Measurements from ENCODE around the gene CNPY3.
"Not testable (repeated sequence)": the region's sequence is repeated elsewhere in the genome, so short reads cannot be mapped to it uniquely, and the experiment has no call there.

CNPY3 gene

DNA sequence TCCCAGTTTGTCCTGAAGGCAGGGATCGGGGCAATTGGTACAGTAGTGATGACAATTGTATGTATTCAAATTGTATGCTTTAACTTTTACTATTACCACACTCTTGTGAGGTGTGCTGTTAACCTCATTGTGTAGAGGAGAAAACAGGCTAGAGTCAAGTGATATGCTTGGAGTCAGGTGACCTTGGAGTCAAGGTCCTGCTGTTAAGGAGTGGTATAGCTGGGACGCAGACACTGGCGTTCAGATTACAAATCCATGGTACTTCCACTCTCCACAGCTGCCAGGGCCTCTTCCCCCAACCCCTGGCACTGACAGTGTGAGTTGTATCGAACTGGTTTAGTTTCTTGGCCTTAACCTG is 10.5 kb downstream of the CNPY3 start:
- no peaks in the 10 kb centered on the region for H3K4me1 ChIP-seq (ENCODE audit: control insufficient read depth, insufficient read depth, low read length)
- H3K36me3 ChIP-seq (ENCODE audit: control insufficient read depth, insufficient read depth, low read length, severe bottlenecking), result peaks cover 37% of the 10 kb centered on the region
- no peak for DNase-seq (ENCODE audit: low read depth)

DNA sequence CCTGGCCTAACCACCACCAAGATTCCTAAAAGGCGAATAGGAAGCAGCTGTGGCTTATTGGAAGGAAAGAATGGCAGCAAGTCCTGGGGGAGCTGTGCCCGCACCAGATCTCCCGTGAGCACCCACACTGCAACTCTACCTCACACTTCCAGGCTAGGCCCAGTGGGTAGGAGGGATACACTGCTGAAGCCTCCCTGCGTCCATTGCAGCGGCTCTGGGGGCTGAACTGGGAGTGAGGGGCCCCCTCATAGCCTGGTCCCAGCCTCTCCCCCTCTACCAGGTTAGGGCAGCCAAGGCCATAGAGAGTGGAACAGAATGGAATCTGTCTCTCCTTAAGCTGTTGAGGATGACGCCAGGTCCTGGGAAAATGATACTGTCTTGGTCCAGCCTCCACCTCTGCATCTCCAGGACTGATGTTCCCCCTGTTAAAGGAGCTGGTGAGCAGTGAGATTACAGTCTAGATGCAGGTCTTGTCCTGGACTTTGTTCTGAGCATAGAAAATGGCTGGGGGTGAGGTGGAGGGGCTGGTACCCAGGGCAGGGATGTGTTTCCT is 11.3 kb downstream of the CNPY3 start:
- Histone ChIP-seq H3K4me3 (ENCODE audit: low read length) (no peak overlapping the region), H3K9me3 (ENCODE audit: control insufficient read depth, low read length) (no peaks in the 10 kb centered on the region), H3K27me3 (replicated peaks; ENCODE audit: control insufficient read depth, insufficient read depth, low read length) (no peaks in the 10 kb centered on the region), H3K4me1 (ENCODE audit: control insufficient read depth, insufficient read depth, low read length) (no peaks in the 10 kb centered on the region), H3K9ac (ENCODE audit: low read length) (no peak overlapping the region), H3K36me3 (ENCODE audit: control insufficient read depth, insufficient read depth, low read length, severe bottlenecking) (peaks cover 31% of the 10 kb centered on the region)
- no peak for DNase-seq (ENCODE audit: low read depth)

More for the DNA sequence above, 10.5 kb downstream of the CNPY3 start:
- no peak overlapping the region for H3K4me3 ChIP-seq (ENCODE audit: low read length)
- no peak overlapping the region for H3K9ac ChIP-seq (ENCODE audit: low read length)
- no peaks in the 10 kb centered on the region for H3K27me3 ChIP-seq (replicated peaks; ENCODE audit: control insufficient read depth, insufficient read depth, low read length)
- H3K9me3 ChIP-seq (ENCODE audit: control insufficient read depth, low read length), result no peaks in the 10 kb centered on the region

DNA sequence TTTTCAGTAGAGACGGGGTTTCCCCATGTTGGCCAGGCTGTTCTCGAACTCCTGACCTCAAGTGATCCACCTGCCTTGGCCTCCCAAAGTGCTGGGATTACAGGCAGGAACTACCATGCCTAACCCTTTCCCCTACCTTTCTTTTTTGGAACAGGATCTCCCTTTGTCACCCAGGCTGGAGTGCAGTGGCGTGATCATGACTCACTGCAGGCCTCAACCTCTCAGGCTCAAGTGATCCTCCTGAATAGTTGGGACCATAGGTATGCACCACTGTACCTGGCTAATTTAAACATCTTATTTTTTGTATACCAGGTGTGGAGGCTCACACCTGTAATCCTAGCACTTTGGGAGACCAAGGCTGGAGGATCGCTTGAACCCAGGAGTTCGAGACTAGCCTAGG is 12.1 kb downstream of the CNPY3 start:
- not testable (repeated sequence) for H3K27me3 ChIP-seq (replicated peaks; ENCODE audit: control insufficient read depth, insufficient read depth, low read length); DNase-seq (ENCODE audit: low read depth); H3K4me3 ChIP-seq (ENCODE audit: low read length); H3K9me3 ChIP-seq (ENCODE audit: control insufficient read depth, low read length); H3K4me1 ChIP-seq (ENCODE audit: control insufficient read depth, insufficient read depth, low read length); H3K9ac ChIP-seq (ENCODE audit: low read length)
- peaks cover 23% of the 10 kb centered on the region for H3K36me3 ChIP-seq (ENCODE audit: control insufficient read depth, insufficient read depth, low read length, severe bottlenecking)

- no peak overlapping the region for H3K9ac ChIP-seq (ENCODE audit: low read length)
- H3K9me3 ChIP-seq (ENCODE audit: control insufficient read depth, low read length), result no peaks in the 10 kb centered on the region
- H3K36me3 ChIP-seq (ENCODE audit: control insufficient read depth, insufficient read depth, low read length, severe bottlenecking), result peaks cover 21% of the 10 kb centered on the region
- H3K4me1 ChIP-seq (ENCODE audit: control insufficient read depth, insufficient read depth, low read length), result no peaks in the 10 kb centered on the region
- DNase-seq (ENCODE audit: low read depth), result no peak
- no peak overlapping the region for H3K4me3 ChIP-seq (ENCODE audit: low read length)
- no peaks in the 10 kb centered on the region for H3K27me3 ChIP-seq (replicated peaks; ENCODE audit: control insufficient read depth, insufficient read depth, low read length)
Observed at GRCh38 chr6:42942444-42942843, 13.2 kb downstream of the CNPY3 start.

DNA sequence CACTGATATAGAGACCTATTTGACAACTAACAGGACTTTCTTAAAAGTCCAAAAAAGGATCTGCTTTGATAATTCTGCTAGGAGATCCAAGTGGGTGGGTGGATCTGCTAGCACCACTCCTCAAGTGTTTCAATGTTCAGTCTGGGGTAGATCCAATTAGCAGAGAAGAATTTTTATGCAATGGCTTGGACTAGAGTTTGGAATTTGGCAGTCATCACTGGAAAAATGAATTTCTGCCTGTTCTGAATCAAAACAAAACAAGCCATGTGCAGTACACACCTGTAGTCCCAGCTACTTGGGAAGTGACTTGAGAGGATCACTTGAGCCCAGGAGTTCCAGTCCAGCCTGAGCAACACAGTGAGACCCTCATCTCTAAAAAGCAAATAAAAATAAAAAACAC is 18.7 kb downstream of the CNPY3 start:
- H3K36me3 ChIP-seq (ENCODE audit: control insufficient read depth, insufficient read depth, low read length, severe bottlenecking), result peaks cover 7% of the 10 kb centered on the region
- peaks cover 7% of the 10 kb centered on the region for H3K4me1 ChIP-seq (ENCODE audit: control insufficient read depth, insufficient read depth, low read length)
- H3K27me3 ChIP-seq (replicated peaks; ENCODE audit: control insufficient read depth, insufficient read depth, low read length), result no peaks in the 10 kb centered on the region
- no peak overlapping the region for H3K9ac ChIP-seq (ENCODE audit: low read length)
- no peak for DNase-seq (ENCODE audit: low read depth)
- H3K9me3 ChIP-seq (ENCODE audit: control insufficient read depth, low read length), result no peaks in the 10 kb centered on the region
- H3K4me3 ChIP-seq (ENCODE audit: low read length), result no peak overlapping the region

DNA sequence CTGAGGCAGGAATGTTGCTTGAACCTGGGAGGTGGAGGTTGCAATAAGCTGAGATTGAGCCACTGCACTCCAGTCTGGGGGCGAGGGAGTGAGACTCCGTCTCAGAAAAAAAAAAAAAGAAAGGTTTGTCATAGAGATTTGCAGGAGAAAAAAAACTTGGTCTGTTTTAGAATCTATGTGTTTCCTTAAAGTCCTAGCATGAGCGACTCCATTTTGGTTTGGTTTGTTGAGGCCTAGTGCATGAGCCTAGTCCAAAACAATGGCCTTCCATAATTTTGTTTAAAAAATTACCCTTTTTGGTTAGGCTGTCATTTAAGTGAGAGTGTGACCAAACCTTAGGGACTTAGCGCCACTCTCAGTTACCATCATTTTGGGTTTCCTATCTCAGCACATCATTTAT is 23.1 kb downstream of the CNPY3 start:
- no peaks in the 10 kb centered on the region for H3K36me3 ChIP-seq (ENCODE audit: control insufficient read depth, insufficient read depth, low read length, severe bottlenecking)
- no peaks in the 10 kb centered on the region for H3K9me3 ChIP-seq (ENCODE audit: control insufficient read depth, low read length)
- DNase-seq (ENCODE audit: low read depth), result no peak
- no peak overlapping the region for H3K4me3 ChIP-seq (ENCODE audit: low read length)
- peaks cover 7% of the 10 kb centered on the region for H3K4me1 ChIP-seq (ENCODE audit: control insufficient read depth, insufficient read depth, low read length)
- no peaks in the 10 kb centered on the region for H3K27me3 ChIP-seq (replicated peaks; ENCODE audit: control insufficient read depth, insufficient read depth, low read length)
- H3K9ac ChIP-seq (ENCODE audit: low read length), result no peak overlapping the region

- H3K4me1 ChIP-seq (ENCODE audit: control insufficient read depth, insufficient read depth, low read length), result not testable (repeated sequence)
Observed at GRCh38 chr6:42954405-42954804, 25.1 kb downstream of the CNPY3 start.

GRCh38 chr6:42958125-42958524 is 28.8 kb downstream of the CNPY3 start:
- Histone ChIP-seq H3K9me3 (ENCODE audit: control insufficient read depth, low read length) (no peaks in the 10 kb centered on the region), H3K9ac (ENCODE audit: low read length) (no peak overlapping the region), H3K36me3 (ENCODE audit: control insufficient read depth, insufficient read depth, low read length, severe bottlenecking) (peaks cover 4% of the 10 kb centered on the region), H3K4me1 (ENCODE audit: control insufficient read depth, insufficient read depth, low read length) (peaks cover 11% of the 10 kb centered on the region), H3K27me3 (replicated peaks; ENCODE audit: control insufficient read depth, insufficient read depth, low read length) (no peaks in the 10 kb centered on the region), H3K4me3 (ENCODE audit: low read length) (no peak overlapping the region)
- DNase-seq (ENCODE audit: low read depth), result no peak

More at GRCh38 chr6:42954405-42954804, 25.1 kb downstream of the CNPY3 start:
- DNase-seq (ENCODE audit: low read depth); H3K4me3 ChIP-seq (ENCODE audit: low read length); H3K9me3 ChIP-seq (ENCODE audit: control insufficient read depth, low read length); H3K9ac ChIP-seq (ENCODE audit: low read length); H3K36me3 ChIP-seq (ENCODE audit: control insufficient read depth, insufficient read depth, low read length, severe bottlenecking); H3K27me3 ChIP-seq (replicated peaks; ENCODE audit: control insufficient read depth, insufficient read depth, low read length): not testable (repeated sequence)

DNA sequence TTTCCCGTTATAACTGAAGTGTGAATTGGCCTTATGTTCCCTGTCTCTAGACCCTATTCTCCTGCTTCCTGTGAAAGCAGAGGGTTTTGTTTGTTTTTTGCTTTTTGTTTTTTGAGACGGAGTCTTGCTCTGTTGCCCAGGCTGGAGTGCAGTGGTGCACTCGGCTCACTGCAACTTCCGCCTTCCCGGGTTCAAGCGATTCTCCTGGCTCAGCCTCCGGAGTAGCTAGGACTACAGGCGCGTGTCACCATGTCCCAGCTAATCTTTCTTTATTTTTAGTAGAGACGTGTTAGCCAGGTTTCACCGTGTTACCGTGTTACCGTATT is 30.6 kb downstream of the CNPY3 start:
- H3K27me3 ChIP-seq (replicated peaks; ENCODE audit: control insufficient read depth, insufficient read depth, low read length), result no peaks in the 10 kb centered on the region
- DNase-seq (ENCODE audit: low read depth), result no peak
- H3K4me3 ChIP-seq (ENCODE audit: low read length), result peak overlapping the region; percentile 77
- H3K4me1 ChIP-seq (ENCODE audit: control insufficient read depth, insufficient read depth, low read length), result peaks cover 11% of the 10 kb centered on the region
- H3K9me3 ChIP-seq (ENCODE audit: control insufficient read depth, low read length), result no peaks in the 10 kb centered on the region
- peaks cover 11% of the 10 kb centered on the region for H3K36me3 ChIP-seq (ENCODE audit: control insufficient read depth, insufficient read depth, low read length, severe bottlenecking)
- H3K9ac ChIP-seq (ENCODE audit: low read length), result peak overlapping the region; percentile 24

GRCh38 chr6:42960243-42961019 is 31.2 kb downstream of the CNPY3 start, which contains the start of gene GNMT:
Gene GNMT (plus strand): TSS chr6:42960754. CDS start chr6:42960768, 14 bp downstream.
- peak within 1 kb of the TSS; percentile 77 for H3K4me3 ChIP-seq (ENCODE audit: low read length)
- DNase-seq (ENCODE audit: low read depth), result peak; percentile 32
- no peaks in the 10 kb centered on the region for H3K27me3 ChIP-seq (replicated peaks; ENCODE audit: control insufficient read depth, insufficient read depth, low read length)
- peaks cover 12% of the 10 kb centered on the region for H3K36me3 ChIP-seq (ENCODE audit: control insufficient read depth, insufficient read depth, low read length, severe bottlenecking)
- H3K4me1 ChIP-seq (ENCODE audit: control insufficient read depth, insufficient read depth, low read length), result peaks cover 11% of the 10 kb centered on the region
- no peaks in the 10 kb centered on the region for H3K9me3 ChIP-seq (ENCODE audit: control insufficient read depth, low read length)
- H3K9ac ChIP-seq (ENCODE audit: low read length), result peak within 1 kb of the TSS; percentile 24

GRCh38 chr6:42961020-42961470 is 31.8 kb downstream of the CNPY3 start:
- no peak for DNase-seq (ENCODE audit: low read depth)
- H3K9me3 ChIP-seq (ENCODE audit: control insufficient read depth, low read length), result no peaks in the 10 kb centered on the region
- peak overlapping the region; percentile 77 for H3K4me3 ChIP-seq (ENCODE audit: low read length)
- peaks cover 13% of the 10 kb centered on the region for H3K36me3 ChIP-seq (ENCODE audit: control insufficient read depth, insufficient read depth, low read length, severe bottlenecking)
- H3K9ac ChIP-seq (ENCODE audit: low read length), result peak overlapping the region; percentile 24
- H3K27me3 ChIP-seq (replicated peaks; ENCODE audit: control insufficient read depth, insufficient read depth, low read length), result no peaks in the 10 kb centered on the region
- peaks cover 11% of the 10 kb centered on the region for H3K4me1 ChIP-seq (ENCODE audit: control insufficient read depth, insufficient read depth, low read length)

All from adipocyte (in vitro differentiated cells).